ENCODE data around the gene NAT8L. TPM values are rescaled to one million over a fixed set of nuclear protein-coding genes. Genes with fewer than 3 reads are reported as not detected.

Gene NAT8L
- total and polyA plus RNA-seq, 2 of the 13 experiments (the other 11 are each of a cell fraction or from before 2014, with no cell fraction given), result 2.2 to 3.3 TPM

- TF ChIP-seq ZNF501 (CRISPR knock-in tag; IDR thresholded peaks at IDR 0.05), result no peak
- no peak for TF ChIP-seq PRDM15 (CRISPR knock-in tag; IDR thresholded peaks at IDR 0.05)
- TF ChIP-seq KMT2A (CRISPR knock-in tag; IDR thresholded peaks at IDR 0.05), result no peak
- no peak for TF ChIP-seq ZNF720 (CRISPR knock-in tag; IDR thresholded peaks at IDR 0.05)
- TF ChIP-seq, protein P1, sequence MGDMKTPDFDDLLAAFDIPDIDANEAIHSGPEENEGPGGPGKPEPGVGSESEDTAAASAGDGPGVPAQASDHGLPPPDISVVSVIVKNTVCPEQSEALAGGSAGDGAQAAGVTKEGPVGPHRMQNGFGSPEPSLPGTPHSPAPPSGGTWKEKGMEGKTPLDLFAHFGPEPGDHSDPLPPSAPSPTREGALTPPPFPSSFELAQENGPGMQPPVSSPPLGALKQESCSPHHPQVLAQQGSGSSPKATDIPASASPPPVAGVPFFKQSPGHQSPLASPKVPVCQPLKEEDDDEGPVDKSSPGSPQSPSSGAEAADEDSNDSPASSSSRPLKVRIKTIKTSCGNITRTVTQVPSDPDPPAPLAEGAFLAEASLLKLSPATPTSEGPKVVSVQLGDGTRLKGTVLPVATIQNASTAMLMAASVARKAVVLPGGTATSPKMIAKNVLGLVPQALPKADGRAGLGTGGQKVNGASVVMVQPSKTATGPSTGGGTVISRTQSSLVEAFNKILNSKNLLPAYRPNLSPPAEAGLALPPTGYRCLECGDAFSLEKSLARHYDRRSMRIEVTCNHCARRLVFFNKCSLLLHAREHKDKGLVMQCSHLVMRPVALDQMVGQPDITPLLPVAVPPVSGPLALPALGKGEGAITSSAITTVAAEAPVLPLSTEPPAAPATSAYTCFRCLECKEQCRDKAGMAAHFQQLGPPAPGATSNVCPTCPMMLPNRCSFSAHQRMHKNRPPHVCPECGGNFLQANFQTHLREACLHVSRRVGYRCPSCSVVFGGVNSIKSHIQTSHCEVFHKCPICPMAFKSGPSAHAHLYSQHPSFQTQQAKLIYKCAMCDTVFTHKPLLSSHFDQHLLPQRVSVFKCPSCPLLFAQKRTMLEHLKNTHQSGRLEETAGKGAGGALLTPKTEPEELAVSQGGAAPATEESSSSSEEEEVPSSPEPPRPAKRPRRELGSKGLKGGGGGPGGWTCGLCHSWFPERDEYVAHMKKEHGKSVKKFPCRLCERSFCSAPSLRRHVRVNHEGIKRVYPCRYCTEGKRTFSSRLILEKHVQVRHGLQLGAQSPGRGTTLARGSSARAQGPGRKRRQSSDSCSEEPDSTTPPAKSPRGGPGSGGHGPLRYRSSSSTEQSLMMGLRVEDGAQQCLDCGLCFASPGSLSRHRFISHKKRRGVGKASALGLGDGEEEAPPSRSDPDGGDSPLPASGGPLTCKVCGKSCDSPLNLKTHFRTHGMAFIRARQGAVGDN (CRISPR knock-in tag; IDR thresholded peaks at IDR 0.05), result peak; percentile 39
- TF ChIP-seq MXD1 (CRISPR knock-in tag; IDR thresholded peaks at IDR 0.05), result no peak
- no peak for TF ChIP-seq JUND (CRISPR knock-in tag; IDR thresholded peaks at IDR 0.05)
- TF ChIP-seq KLF13 (CRISPR knock-in tag; IDR thresholded peaks at IDR 0.05), result no peak
- TF ChIP-seq FOXC1 (CRISPR knock-in tag; IDR thresholded peaks at IDR 0.05; ENCODE audit: borderline replicate concordance), result no peak
- TF ChIP-seq GPBP1L1 (CRISPR knock-in tag; IDR thresholded peaks at IDR 0.05), result no peak
- TF ChIP-seq ZNF275 (CRISPR knock-in tag; IDR thresholded peaks at IDR 0.05; ENCODE audit: borderline replicate concordance), result no peak
- no peak for TF ChIP-seq CENPX (CRISPR knock-in tag; IDR thresholded peaks at IDR 0.05)
- TF ChIP-seq ZFY (CRISPR knock-in tag; IDR thresholded peaks at IDR 0.05), result 0 out of 2 replicates have a peak, but pooled peaks have one; percentile 0
- no peak for TF ChIP-seq FOXA1 (IDR thresholded peaks at IDR 0.05)
- TF ChIP-seq FOXA1 (CRISPR knock-in tag; IDR thresholded peaks at IDR 0.05), result no peak
- no peak for TF ChIP-seq REXO4 (CRISPR knock-in tag; IDR thresholded peaks at IDR 0.05; ENCODE audit: borderline replicate concordance)
Measured at GRCh38 chr4:2077537-2078460, 18.7 kb downstream of the NAT8L start (continued).
